Lower leg skin (tissue), 4 donors: ENCODE measurements around the gene UBE2QL1. TPM values are rescaled to one million over a fixed set of nuclear protein-coding genes. Genes with fewer than 3 reads are reported as not detected.

ENCODE experiments used
- DNase-seq, 2 donors: peaks; one replicate each; pipeline ENCODE4 v3.0.0-alpha.2; 2019; ENCODE audit warnings: low spot score in 2 of 2
- H3K4me3 ChIP-seq: fragments of 200-600 bp; sonication (generic); 2 replicates; pipeline ENCODE4 v1.5.1; 2017; ENCODE audit warnings: mild to moderate bottlenecking, low read depth; ENCODE audit not compliant: poor library complexity, severe bottlenecking
- POLR2A ChIP-seq, 2 donors: fragments of 450-650 bp; IDR thresholded peaks; one replicate each; pipeline ENCODE4 v1.6.1; 2016 to 2017; ENCODE audit warnings: antibody characterized with exemption in 2 of 2, mild to moderate bottlenecking in 1 of 2, moderate library complexity in 1 of 2
- WGBS, 2 donors: methylation state at CpG; one replicate each; pipeline ENCODE4 v1.1.5; 2018; 5-methylcytosine and 5-hydroxymethylcytosine counted together
- intact Hi-C: fragments of 100-400 bp; cut with DNase I; formaldehyde crosslinking; loops from one replicate; pipeline ENCODE4 v1.15.0; 2023; ENCODE audit warnings: low total_unique reads
- total RNA-seq, 4 donors: library from RNA; depleted of rRNA; stranded (reverse); fragments of >200 nt; gene quantifications; one replicate each; pipeline ENCODE4 v1.1.0, GENCODE V29; 2016
- TF ChIP-seq, protein P1 (sequence below), 3 donors: fragments of 450-650 bp; IDR thresholded peaks; one replicate each; pipeline ENCODE4 v1.5.1; 2016; ENCODE audit warnings: antibody characterized with exemption in 3 of 3, mild to moderate bottlenecking in 3 of 3, moderate library complexity in 2 of 3

UBE2QL1 gene
- total RNA-seq, 4 donors from 2014 or later, result 0.72 to 3.4 (median 1.3) TPM

DNA sequence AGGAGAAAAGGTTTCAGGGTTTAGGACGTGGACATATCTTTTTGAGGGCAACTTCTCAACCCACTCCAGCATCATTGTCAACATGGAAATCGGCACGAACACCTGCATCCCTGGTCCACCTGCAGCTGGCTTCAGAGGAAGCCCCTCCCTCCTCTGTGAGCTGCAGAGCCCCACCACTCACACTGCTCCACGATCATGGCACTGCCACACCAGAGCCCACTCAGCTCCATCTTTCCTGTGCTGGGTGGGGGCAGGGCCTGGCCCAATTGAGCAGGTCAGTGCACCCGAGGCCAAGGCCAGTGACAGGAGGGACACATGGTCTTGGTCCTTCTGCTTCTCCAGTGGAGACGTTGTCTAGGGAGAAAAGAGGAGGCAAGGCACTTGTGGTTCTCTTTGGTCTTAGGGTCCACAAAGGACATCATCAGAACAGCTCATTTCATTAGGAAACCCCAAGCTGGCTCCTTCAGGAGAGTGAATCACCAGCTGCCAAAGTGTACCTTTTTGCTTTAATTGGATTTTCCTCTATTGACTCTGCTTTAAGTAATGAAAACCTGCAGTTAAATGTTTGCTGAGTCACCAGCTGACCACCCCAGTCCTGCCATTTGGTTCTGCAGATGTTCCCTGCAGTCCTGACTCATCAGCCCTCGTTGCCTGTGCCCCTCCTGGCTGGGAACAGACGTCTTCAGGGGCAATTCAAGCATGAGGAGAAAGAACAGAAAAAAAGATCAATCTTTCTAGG lies 56.2 kb downstream of the UBE2QL1 start:
- TF ChIP-seq, protein P1, sequence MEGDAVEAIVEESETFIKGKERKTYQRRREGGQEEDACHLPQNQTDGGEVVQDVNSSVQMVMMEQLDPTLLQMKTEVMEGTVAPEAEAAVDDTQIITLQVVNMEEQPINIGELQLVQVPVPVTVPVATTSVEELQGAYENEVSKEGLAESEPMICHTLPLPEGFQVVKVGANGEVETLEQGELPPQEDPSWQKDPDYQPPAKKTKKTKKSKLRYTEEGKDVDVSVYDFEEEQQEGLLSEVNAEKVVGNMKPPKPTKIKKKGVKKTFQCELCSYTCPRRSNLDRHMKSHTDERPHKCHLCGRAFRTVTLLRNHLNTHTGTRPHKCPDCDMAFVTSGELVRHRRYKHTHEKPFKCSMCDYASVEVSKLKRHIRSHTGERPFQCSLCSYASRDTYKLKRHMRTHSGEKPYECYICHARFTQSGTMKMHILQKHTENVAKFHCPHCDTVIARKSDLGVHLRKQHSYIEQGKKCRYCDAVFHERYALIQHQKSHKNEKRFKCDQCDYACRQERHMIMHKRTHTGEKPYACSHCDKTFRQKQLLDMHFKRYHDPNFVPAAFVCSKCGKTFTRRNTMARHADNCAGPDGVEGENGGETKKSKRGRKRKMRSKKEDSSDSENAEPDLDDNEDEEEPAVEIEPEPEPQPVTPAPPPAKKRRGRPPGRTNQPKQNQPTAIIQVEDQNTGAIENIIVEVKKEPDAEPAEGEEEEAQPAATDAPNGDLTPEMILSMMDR (IDR thresholded peaks at IDR 0.05), result no peak
- no peak for TF ChIP-seq POLR2A (IDR thresholded peaks at IDR 0.05)
- DNase-seq, result peak in 1 of 2 donors; percentile 57
- intact Hi-C loops, result no loop called here
- WGBS, 2 donors, result 69 to 80% methylated on average over 8 of the region's 8 CpGs
- H3K4me3 ChIP-seq, result no peak overlapping the region

GRCh38 chr5:6505416-6505755 lies 56.7 kb downstream of the UBE2QL1 start:
- WGBS, 2 donors, result 66 to 74% methylated on average over 3 of the region's 3 CpGs
- TF ChIP-seq, protein P1 (IDR thresholded peaks at IDR 0.05), result no peak
- no peak for TF ChIP-seq POLR2A (IDR thresholded peaks at IDR 0.05)
- intact Hi-C loops, result no loop called here

GRCh38 chr5:6505783-6506557 lies 57.3 kb downstream of the UBE2QL1 start:
- no peak overlapping the region for H3K4me3 ChIP-seq
- DNase-seq, result no peak
- no peak for TF ChIP-seq POLR2A (IDR thresholded peaks at IDR 0.05)
- TF ChIP-seq, protein P1 (IDR thresholded peaks at IDR 0.05), result no peak
- intact Hi-C loops, result no loop called here
- WGBS, 2 donors, result 69 to 74% methylated on average over 11 of the region's 11 CpGs

More at GRCh38 chr5:6505416-6505755, 56.7 kb downstream of the UBE2QL1 start:
- no peak for DNase-seq
- H3K4me3 ChIP-seq, result no peak overlapping the region

DNA sequence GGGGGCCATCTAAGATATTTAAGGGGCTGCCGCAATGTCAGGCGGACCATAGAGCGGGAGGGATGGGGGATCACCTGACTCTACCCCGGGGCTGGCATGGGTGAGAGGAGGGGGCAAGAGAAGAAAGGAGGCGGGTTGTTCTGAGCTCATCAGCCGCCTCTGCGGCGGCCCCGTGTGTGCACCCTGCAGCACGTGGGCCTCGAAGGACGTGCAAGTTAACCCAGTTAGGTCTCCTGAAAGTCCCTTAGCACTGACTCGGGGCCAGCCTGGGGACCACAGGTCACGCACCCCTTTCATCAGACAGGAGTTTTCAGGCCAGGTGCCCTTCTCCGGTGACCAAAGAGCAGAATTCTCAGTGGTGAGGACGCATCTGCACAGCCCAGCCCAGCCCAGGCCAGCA lies 58.0 kb downstream of the UBE2QL1 start:
- DNase-seq, result no peak
- intact Hi-C loops, result no loop called here
- no peak for TF ChIP-seq POLR2A (IDR thresholded peaks at IDR 0.05)
- TF ChIP-seq, protein P1 (IDR thresholded peaks at IDR 0.05), result no peak
- 67 to 86% methylated on average over 15 to 16 of the region's 16 CpGs for WGBS, 2 donors
- H3K4me3 ChIP-seq, result no peak overlapping the region

DNA sequence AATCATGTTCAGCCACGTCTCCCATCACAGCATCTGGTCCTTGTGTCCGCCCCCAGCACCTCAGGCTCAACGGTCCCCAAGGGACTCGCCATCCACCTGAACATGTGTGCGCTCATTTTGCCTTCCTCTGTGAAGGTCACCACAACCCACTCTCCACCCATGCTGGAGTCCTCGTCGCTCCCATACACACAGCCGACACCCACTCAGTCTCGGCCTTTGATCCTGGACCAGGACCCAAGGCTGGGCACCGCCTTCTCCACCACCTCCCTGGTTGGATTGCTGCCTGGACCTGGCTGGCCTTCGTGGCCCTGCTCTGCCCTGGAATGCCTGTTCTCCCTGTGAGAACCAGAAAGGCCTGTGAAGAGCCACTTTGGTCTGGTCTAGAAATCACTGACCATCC lies 60.3 kb downstream of the UBE2QL1 start:
- intact Hi-C loops, result no loop called here
- no peak for DNase-seq
- no peak overlapping the region for H3K4me3 ChIP-seq
- no peak for TF ChIP-seq POLR2A (IDR thresholded peaks at IDR 0.05)
- TF ChIP-seq, protein P1 (IDR thresholded peaks at IDR 0.05), result no peak
- WGBS, 2 donors, result 89 to 91% methylated on average over 11 of the region's 11 CpGs
